GM21737 (cell line): ENCODE results near the gene TIGD3.

Experiments
- ATAC-seq: cut with Tn5 transposase; IDR thresholded peaks from one replicate; pipeline ENCODE4 v1.9.1; 2021; ENCODE audit warnings: mild to moderate bottlenecking, moderate library complexity; ENCODE audit not compliant: unreplicated experiment

Gene TIGD3

GRCh38 chr11:65389294-65389980, 34.9 kb downstream of the TIGD3 start:
- ATAC-seq: no peak

GRCh38 chr11:65390099-65390941, 35.8 kb downstream of the TIGD3 start:
- no peak for ATAC-seq

- ATAC-seq: no peak
These were observed 36.4 kb downstream of the TIGD3 start for GRCh38 chr11:65390996-65391395.

DNA sequence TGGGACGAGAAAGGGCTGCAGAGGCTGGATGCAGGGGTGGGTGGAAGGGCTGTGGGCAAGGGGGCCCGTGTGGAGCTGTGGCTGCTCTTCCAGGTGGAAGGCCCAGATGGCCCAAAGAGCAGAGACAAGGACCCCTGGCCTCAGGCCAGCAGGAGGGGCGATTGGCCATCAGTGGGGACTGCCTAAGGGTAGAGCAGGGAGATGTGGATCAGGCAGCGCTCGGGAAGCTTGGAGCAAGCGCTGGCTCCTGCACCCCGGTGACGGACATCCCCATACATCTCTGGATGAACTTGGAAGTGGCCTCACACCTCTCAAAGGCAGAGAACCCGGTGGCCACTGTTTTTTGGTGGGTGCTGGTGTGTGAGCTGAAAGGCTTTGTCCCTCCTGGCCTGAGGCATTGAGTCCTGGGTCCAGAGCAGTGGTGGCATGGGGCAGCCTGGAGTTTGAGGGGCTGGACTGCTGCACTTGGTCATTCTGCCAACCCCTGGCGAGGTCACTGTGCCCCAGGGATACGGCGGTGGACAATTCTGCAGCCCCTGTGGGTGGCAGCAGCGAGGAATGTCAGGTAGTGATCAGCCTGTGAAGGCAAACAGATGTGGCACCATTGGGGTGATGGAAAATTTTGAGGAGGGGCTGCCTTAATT, 37.8 kb downstream of the TIGD3 start:
- no peak for ATAC-seq

DNA sequence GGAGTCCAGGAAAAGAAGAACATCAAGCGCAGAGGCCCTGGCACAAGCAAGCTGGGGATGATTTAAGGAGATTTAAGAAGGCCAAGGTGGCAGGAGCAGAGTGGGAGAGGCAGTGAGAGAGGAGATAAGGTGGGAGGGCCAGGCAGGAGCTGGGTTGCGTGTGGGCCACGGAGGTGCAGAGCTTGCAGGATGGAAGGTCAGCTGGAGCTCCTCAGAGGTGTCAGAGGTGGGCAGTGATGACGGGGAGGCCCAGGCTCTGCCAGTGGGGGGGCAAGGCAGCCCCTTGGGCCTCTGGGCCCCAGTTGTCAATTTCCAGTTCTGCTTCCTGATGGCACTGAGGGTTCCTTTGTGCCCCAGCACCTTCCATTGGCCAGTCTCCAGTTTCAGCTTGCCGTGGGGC, 38.3 kb downstream of the TIGD3 start:
- no peak for ATAC-seq

- no peak for ATAC-seq
These were observed 39.0 kb downstream of the TIGD3 start for GRCh38 chr11:65393513-65394079.

DNA sequence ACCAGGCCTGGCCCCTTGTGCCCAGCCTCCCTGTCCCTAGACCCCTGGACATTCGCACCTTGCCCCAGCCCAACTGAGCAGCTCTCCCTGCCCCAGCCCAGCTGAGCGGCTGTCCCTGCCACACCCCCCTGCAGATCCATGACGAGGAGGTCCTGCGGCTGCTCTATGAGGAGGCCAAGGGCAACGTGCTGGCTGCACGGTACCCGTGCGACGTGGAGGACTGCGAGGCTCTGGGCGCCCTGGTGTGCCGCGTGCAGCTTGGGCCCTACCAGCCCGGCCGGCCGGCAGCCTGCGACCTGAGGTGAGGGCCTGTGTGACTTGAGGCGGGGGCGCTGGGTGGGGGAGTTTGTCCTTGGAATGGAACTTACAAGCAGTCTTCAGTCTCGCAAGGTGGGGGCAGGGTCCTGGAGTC, 39.6 kb downstream of the TIGD3 start:
- ATAC-seq: no peak

DNA sequence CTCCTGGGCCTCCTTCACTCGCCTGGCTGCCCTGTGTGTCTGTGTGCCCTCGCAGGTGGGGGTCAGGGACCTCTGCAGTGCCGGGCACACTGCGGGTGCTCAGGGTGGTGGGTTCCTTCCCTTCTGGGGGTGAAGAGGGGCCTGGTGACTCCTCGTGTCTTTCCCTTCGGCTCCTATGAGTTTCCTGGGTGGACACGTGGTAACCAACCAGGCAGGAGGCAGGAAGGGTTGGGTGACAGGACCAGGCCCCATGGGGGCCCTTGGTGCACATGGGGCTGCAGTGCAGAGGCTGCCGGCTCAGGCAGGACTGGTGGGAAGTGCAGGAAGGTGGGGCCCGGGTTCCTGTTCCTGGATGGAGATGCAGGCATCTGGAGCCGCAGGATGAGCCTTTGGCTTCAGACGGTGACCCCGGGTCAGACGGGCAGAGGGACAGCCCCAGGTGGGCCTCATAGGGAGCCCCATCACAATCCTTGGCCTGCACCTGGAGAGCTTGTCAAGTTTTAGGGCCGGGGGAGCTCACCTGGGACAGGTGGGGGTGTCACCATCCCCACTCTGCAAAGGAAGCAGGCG, 41.5 kb downstream of the TIGD3 start:
- no peak for ATAC-seq

GRCh38 chr11:65396769-65397745, 42.5 kb downstream of the TIGD3 start:
- ATAC-seq: no peak

- no peak for ATAC-seq
These were observed 43.9 kb downstream of the TIGD3 start for GRCh38 chr11:65398362-65398910.

DNA sequence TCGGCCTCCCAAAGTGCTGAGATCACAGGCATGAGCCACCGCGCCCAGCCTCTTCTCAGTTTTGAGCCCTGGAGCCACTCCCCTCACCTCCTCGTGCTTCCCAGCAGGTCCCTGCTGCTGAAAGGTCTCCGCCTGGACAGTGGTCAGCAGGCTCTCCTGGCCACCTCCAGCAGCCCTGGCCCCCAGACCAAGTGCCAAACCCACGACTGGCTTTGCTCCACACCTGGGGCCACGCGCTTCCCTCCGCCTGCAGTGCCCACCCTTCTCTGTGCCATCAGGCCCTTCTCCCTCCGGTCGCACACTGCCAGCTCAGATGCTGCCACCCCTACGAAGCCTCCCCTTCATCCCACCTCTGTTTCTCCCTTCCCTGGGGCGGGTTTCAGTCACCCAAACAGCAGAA, 44.7 kb downstream of the TIGD3 start:
- ATAC-seq: no peak

DNA sequence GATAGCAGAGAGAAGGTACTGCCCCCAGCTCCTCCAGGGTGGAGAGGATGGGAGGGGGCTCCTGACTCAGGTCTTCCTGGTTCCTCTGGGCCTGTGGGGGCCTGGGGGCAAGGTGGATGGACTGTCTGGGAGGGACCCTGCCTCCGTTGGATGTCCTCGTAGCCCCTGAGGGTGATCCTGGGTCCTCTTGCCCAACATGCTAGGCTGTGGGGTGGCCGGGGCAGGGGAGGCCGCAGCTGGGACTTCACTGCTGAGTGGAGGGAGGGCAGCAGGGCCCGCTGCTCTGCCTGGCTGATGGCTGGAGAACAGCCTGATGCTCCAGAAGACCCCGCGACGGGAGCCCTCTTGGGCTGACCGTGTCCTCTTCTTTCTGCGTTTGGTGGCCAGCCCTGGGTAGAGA, 45.3 kb downstream of the TIGD3 start:
- no peak for ATAC-seq

- no peak for ATAC-seq
These were observed 45.9 kb downstream of the TIGD3 start for GRCh38 chr11:65400307-65401072.

- ATAC-seq: no peak
These were observed 46.7 kb downstream of the TIGD3 start for GRCh38 chr11:65401073-65401802.

DNA sequence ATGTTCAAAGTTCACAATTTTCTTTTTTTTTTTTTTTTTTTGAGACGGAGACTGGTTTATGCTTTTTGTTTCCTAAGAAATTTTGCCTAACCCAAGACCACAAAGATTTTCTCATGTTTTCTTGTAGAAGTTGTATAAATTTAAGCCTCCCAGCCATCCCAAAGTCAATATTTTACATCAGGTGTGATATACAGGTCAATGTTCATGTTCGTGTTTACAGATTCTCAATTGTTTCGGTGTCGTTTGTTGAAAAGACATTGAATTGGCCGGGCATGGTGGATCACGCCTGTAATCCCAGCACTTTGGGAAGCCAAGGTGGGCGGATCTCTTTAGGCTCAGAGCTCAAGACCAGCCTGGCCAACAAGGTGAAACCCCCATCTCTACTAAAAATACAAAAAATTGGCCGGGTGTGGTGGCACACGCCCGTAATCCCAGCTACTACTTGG, 47.3 kb downstream of the TIGD3 start:
- ATAC-seq: no peak

DNA sequence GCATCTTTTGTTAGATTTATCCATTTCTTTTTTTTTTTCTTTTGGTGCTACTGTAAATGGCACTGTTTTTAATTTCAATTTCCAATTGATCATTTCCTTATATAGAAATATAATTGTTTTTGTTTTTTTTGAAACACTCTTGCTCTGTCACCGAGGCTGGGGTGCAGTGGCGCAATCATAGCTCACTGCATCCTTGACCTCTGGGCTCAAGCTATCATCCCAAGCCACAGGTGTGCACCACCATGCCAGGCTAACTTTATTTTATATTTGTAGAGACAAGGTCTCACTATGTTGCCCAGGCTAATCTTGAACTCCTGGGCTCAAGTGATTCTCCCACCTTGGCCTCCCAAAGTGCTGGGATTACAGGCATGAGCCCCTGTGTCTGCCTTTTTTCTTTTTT, 48.2 kb downstream of the TIGD3 start:
- ATAC-seq: no peak

- ATAC-seq: no peak
These were observed 49.1 kb downstream of the TIGD3 start for GRCh38 chr11:65403607-65404121.

- ATAC-seq: no peak
These were observed 49.7 kb downstream of the TIGD3 start for GRCh38 chr11:65404210-65404609.
